Measurements from ENCODE around the gene GALNT12.

GRCh38 chr9:98888801-98889421 is 81.4 kb downstream of the GALNT12 start:
- TF ChIP-seq CTCF (conservative IDR thresholded peaks at IDR 0.05; ENCODE audit: low read depth in 2 of 2) (no peak), POLR2AphosphoS5 (IDR thresholded peaks at IDR 0.05; ENCODE audit: low read depth) (no peak), EZH2 (IDR thresholded peaks at IDR 0.05; ENCODE audit: low read depth, unreplicated experiment) (no peak), ZNF114 (CRISPR knock-in tag; IDR thresholded peaks at IDR 0.05) (no peak), STAT1 (IDR thresholded peaks at IDR 0.05; ENCODE audit: unreplicated experiment) (no peak), CREB1 (CRISPR knock-in tag; IDR thresholded peaks at IDR 0.05; ENCODE audit: low read depth) (no peak), EZH2phosphoT487 (IDR thresholded peaks at IDR 0.05; ENCODE audit: unreplicated experiment) (no peak)
